ENCODE results near the gene ATP2A1.
"Not testable (repeated sequence)": the region's sequence is repeated elsewhere in the genome, so short reads cannot be mapped to it uniquely, and the experiment has no call there.

ATP2A1 gene

GRCh38 chr16:28867241-28867640 is 11.0 kb upstream of the ATP2A1 start:
- in situ Hi-C loops (cut with MboI; ENCODE audit: low sequenced_read_pairs) = no loop called here

GRCh38 chr16:28867646-28868045 is 10.6 kb upstream of the ATP2A1 start:
- H3K9me3 ChIP-seq; H3K4me1 ChIP-seq; in situ Hi-C loops (cut with MboI; ENCODE audit: low sequenced_read_pairs); H3K4me3 ChIP-seq; H3K27me3 ChIP-seq (ENCODE audit: low read depth); DNase-seq (ENCODE audit: low spot score in 2 of 2): not testable (repeated sequence)
- peaks cover 45% of the 10 kb centered on the region for H3K36me3 ChIP-seq (replicated peaks)

More at GRCh38 chr16:28867241-28867640, 11.0 kb upstream of the ATP2A1 start:
- H3K36me3 ChIP-seq (replicated peaks) = peaks cover 45% of the 10 kb centered on the region
- no peak for DNase-seq (ENCODE audit: low spot score in 2 of 2)
- H3K27me3 ChIP-seq (ENCODE audit: low read depth) = no peaks in the 10 kb centered on the region
- peaks cover 4% of the 10 kb centered on the region; the same call in 1 of the 2 replicates for H3K4me1 ChIP-seq
- H3K4me3 ChIP-seq = no peak overlapping the region
- no peaks in the 10 kb centered on the region for H3K9me3 ChIP-seq

GRCh38 chr16:28869201-28869600 is 9.1 kb upstream of the ATP2A1 start:
- no peak for DNase-seq (ENCODE audit: low spot score in 2 of 2)
- in situ Hi-C loops (cut with MboI; ENCODE audit: low sequenced_read_pairs) = no loop called here
- H3K4me3 ChIP-seq = no peak overlapping the region
- H3K9me3 ChIP-seq = no peaks in the 10 kb centered on the region
- H3K36me3 ChIP-seq (replicated peaks) = peaks cover 57% of the 10 kb centered on the region
- peaks cover 4% of the 10 kb centered on the region; the same call in 1 of the 2 replicates for H3K4me1 ChIP-seq
- no peaks in the 10 kb centered on the region for H3K27me3 ChIP-seq (ENCODE audit: low read depth)

GRCh38 chr16:28872952-28873351 is 5.3 kb upstream of the ATP2A1 start:
- no peaks in the 10 kb centered on the region for H3K4me1 ChIP-seq
- peaks cover 45% of the 10 kb centered on the region for H3K36me3 ChIP-seq (replicated peaks)
- no peaks in the 10 kb centered on the region for H3K27me3 ChIP-seq (ENCODE audit: low read depth)
- H3K4me3 ChIP-seq = no peak overlapping the region
- in situ Hi-C loops (cut with MboI; ENCODE audit: low sequenced_read_pairs) = no loop called here
- DNase-seq (ENCODE audit: low spot score in 2 of 2) = no peak
- H3K9me3 ChIP-seq = no peaks in the 10 kb centered on the region

GRCh38 chr16:28873543-28874201 is 4.6 kb upstream of the ATP2A1 start:
- in situ Hi-C loops (cut with MboI; ENCODE audit: low sequenced_read_pairs) = no loop called here
- Histone ChIP-seq H3K9me3 (no peaks in the 10 kb centered on the region), H3K4me3 (no peak overlapping the region), H3K27me3 (ENCODE audit: low read depth) (no peaks in the 10 kb centered on the region), H3K36me3 (replicated peaks) (peaks cover 39% of the 10 kb centered on the region), H3K4me1 (peaks cover 2% of the 10 kb centered on the region)
- DNase-seq (ENCODE audit: low spot score in 2 of 2) = peak in 1 of 2 experiments; percentile 63

- no peak for DNase-seq (ENCODE audit: low spot score in 2 of 2)
- in situ Hi-C loops (cut with MboI; ENCODE audit: low sequenced_read_pairs) = no loop called here
- H3K36me3 ChIP-seq (replicated peaks) = peaks cover 31% of the 10 kb centered on the region
These were observed 3.9 kb upstream of the ATP2A1 start for GRCh38 chr16:28874406-28874805.

GRCh38 chr16:28875134-28876018 is 2.9 kb upstream of the ATP2A1 start:
- peaks cover 8% of the 10 kb centered on the region for H3K4me1 ChIP-seq
- DNase-seq (ENCODE audit: low spot score in 2 of 2) = no peak
- no peaks in the 10 kb centered on the region for H3K9me3 ChIP-seq
- no peak overlapping the region for H3K4me3 ChIP-seq
- peaks cover 22% of the 10 kb centered on the region for H3K36me3 ChIP-seq (replicated peaks)
- in situ Hi-C loops (cut with MboI; ENCODE audit: low sequenced_read_pairs) = no loop called here
- H3K27me3 ChIP-seq (ENCODE audit: low read depth) = no peaks in the 10 kb centered on the region

More at GRCh38 chr16:28874406-28874805, 3.9 kb upstream of the ATP2A1 start:
- peaks cover 5% of the 10 kb centered on the region for H3K4me1 ChIP-seq
- H3K4me3 ChIP-seq = no peak overlapping the region
- H3K27me3 ChIP-seq (ENCODE audit: low read depth) = no peaks in the 10 kb centered on the region
- H3K9me3 ChIP-seq = no peaks in the 10 kb centered on the region

- in situ Hi-C loops (cut with MboI; ENCODE audit: low sequenced_read_pairs) = no loop called here
- peaks cover 8% of the 10 kb centered on the region for H3K4me1 ChIP-seq
- no peaks in the 10 kb centered on the region for H3K27me3 ChIP-seq (ENCODE audit: low read depth)
- no peak overlapping the region for H3K4me3 ChIP-seq
- H3K36me3 ChIP-seq (replicated peaks) = peaks cover 16% of the 10 kb centered on the region
- H3K9me3 ChIP-seq = no peaks in the 10 kb centered on the region
- no peak for DNase-seq (ENCODE audit: low spot score in 2 of 2)
These were observed 2.1 kb upstream of the ATP2A1 start for GRCh38 chr16:28876019-28876659.

- Histone ChIP-seq H3K36me3 (replicated peaks) (peaks cover 13% of the 10 kb centered on the region), H3K4me3 (no peak overlapping the region), H3K9me3 (no peaks in the 10 kb centered on the region), H3K4me1 (peaks cover 8% of the 10 kb centered on the region), H3K27me3 (ENCODE audit: low read depth) (no peaks in the 10 kb centered on the region)
- in situ Hi-C loops (cut with MboI; ENCODE audit: low sequenced_read_pairs) = no loop called here
- no peak for DNase-seq (ENCODE audit: low spot score in 2 of 2)
These were observed 1.2 kb upstream of the ATP2A1 start for GRCh38 chr16:28876973-28877654.

- H3K9me3 ChIP-seq = no peaks in the 10 kb centered on the region
- H3K27me3 ChIP-seq (ENCODE audit: low read depth) = no peaks in the 10 kb centered on the region
- peaks cover 12% of the 10 kb centered on the region for H3K36me3 ChIP-seq (replicated peaks)
- H3K4me3 ChIP-seq = no peak overlapping the region
- in situ Hi-C loops (cut with MboI; ENCODE audit: low sequenced_read_pairs) = no loop called here
- H3K4me1 ChIP-seq = peaks cover 8% of the 10 kb centered on the region
- DNase-seq (ENCODE audit: low spot score in 2 of 2) = no peak
These were observed 660 bp upstream of the ATP2A1 start for GRCh38 chr16:28877655-28878000.

GRCh38 chr16:28879261-28879840 is 1.1 kb downstream of the ATP2A1 start:
- Histone ChIP-seq H3K4me1 (peaks cover 8% of the 10 kb centered on the region), H3K4me3 (peak overlapping the region; percentile 73), H3K36me3 (replicated peaks) (no peaks in the 10 kb centered on the region; the same call in 1 of the 2 replicates), H3K27me3 (ENCODE audit: low read depth) (no peaks in the 10 kb centered on the region), H3K9me3 (no peaks in the 10 kb centered on the region)
- DNase-seq (ENCODE audit: low spot score in 2 of 2) = no peak
- in situ Hi-C loops (cut with MboI; ENCODE audit: low sequenced_read_pairs) = no loop called here

- H3K4me1 ChIP-seq = peaks cover 8% of the 10 kb centered on the region
- no peaks in the 10 kb centered on the region for H3K27me3 ChIP-seq (ENCODE audit: low read depth)
- H3K36me3 ChIP-seq (replicated peaks) = no peaks in the 10 kb centered on the region
- H3K9me3 ChIP-seq = no peaks in the 10 kb centered on the region
- H3K4me3 ChIP-seq = peak overlapping the region; percentile 73
- DNase-seq (ENCODE audit: low spot score in 2 of 2) = peak; percentile 80 to 96
- in situ Hi-C loops (cut with MboI; ENCODE audit: low sequenced_read_pairs) = no loop called here
These were observed 1.7 kb downstream of the ATP2A1 start for GRCh38 chr16:28879841-28880588.

GRCh38 chr16:28880589-28880915 is 2.3 kb downstream of the ATP2A1 start:
- Histone ChIP-seq H3K36me3 (replicated peaks) (no peaks in the 10 kb centered on the region), H3K4me1 (peaks cover 8% of the 10 kb centered on the region), H3K27me3 (ENCODE audit: low read depth) (no peaks in the 10 kb centered on the region), H3K4me3 (no peak overlapping the region), H3K9me3 (no peaks in the 10 kb centered on the region)
- in situ Hi-C loops (cut with MboI; ENCODE audit: low sequenced_read_pairs) = no loop called here
- DNase-seq (ENCODE audit: low spot score in 2 of 2) = no peak

Measured in HAP-1 (cell line).